Sigmoid colon (tissue), 4 donors: Measurements from ENCODE around the gene RABGAP1.

Experiments used
- POLR2A ChIP-seq, 2 donors: fragments of 450-650 bp; IDR thresholded peaks; one replicate each; pipeline ENCODE4 v1.6.1; 2016; ENCODE audit warnings: antibody characterized with exemption in 2 of 2, mild to moderate bottlenecking in 2 of 2, moderate library complexity in 2 of 2
- POLR2AphosphoS5 ChIP-seq, 4 donors: sonication (generic); formaldehyde crosslinking; IDR thresholded peaks; one replicate each; pipeline ENCODE4 v1.6.1; 2017; ENCODE audit warnings: antibody characterized with exemption in 4 of 4
- TF ChIP-seq, protein P1 (sequence below), 4 experiments: fragments of 450-650 bp in 3 of 4; fragments of 200-600 bp in 1 of 4; IDR thresholded peaks; one replicate each; pipeline ENCODE4 v1.5.1; 2016 to 2019; ENCODE audit warnings: antibody characterized with exemption in 4 of 4, mild to moderate bottlenecking in 3 of 4, moderate library complexity in 2 of 4

DNA sequence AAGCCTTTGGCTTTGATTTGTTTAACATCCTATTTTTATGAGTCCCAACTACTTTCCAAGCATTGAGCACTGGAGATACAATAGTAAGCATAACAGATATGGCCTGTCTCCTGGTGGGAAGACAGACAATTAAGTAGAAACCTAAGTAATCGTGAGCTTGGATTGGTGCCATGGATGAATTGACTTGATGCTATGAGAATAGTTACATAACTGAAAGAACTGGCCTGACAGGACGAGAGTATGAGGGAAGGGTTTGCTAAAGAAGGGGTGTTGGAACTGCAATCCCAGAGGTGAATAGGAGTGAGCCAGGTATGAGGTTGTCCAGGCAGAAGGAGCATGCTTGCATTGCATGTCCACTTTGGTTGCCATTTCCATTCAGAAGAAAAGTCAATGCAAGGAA is 145.1 kb downstream of the RABGAP1 start:
- TF ChIP-seq, protein P1, sequence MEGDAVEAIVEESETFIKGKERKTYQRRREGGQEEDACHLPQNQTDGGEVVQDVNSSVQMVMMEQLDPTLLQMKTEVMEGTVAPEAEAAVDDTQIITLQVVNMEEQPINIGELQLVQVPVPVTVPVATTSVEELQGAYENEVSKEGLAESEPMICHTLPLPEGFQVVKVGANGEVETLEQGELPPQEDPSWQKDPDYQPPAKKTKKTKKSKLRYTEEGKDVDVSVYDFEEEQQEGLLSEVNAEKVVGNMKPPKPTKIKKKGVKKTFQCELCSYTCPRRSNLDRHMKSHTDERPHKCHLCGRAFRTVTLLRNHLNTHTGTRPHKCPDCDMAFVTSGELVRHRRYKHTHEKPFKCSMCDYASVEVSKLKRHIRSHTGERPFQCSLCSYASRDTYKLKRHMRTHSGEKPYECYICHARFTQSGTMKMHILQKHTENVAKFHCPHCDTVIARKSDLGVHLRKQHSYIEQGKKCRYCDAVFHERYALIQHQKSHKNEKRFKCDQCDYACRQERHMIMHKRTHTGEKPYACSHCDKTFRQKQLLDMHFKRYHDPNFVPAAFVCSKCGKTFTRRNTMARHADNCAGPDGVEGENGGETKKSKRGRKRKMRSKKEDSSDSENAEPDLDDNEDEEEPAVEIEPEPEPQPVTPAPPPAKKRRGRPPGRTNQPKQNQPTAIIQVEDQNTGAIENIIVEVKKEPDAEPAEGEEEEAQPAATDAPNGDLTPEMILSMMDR (IDR thresholded peaks at IDR 0.05): no peak
- no peak for TF ChIP-seq POLR2A (IDR thresholded peaks at IDR 0.05)
- no peak for TF ChIP-seq POLR2AphosphoS5 (IDR thresholded peaks at IDR 0.05)
